GM19455 (cell line): Measurements from ENCODE around the gene DAP.
A peak's percentile ranks its signal among the peaks of the same experiment; 100 is the strongest.
"Not testable (repeated sequence)": the region's sequence is repeated elsewhere in the genome, so short reads cannot be mapped to it uniquely, and the experiment has no call there.

Experiments used
- ATAC-seq: cut with Tn5 transposase; IDR thresholded peaks from one replicate; pipeline ENCODE4 v1.9.1; 2021; ENCODE audit not compliant: unreplicated experiment

The DAP gene

DNA sequence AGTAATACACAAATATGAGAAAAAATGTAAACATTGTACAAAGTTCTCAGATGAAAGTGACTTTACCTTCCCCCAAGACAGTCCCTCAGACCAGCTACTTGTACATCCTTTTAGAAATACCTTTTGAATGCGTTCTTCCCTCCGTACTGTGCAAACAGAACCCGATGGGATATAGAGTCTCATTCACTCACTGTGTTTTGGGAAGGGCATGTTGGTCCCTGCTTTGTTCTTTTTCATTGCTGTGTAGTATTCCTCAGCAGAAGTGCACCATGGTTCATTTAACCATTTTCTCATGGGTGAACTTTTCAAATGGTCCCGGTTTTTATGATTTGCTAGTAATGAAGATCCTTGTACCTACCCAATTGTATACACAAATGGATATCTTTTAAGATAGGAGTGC, 102.8 kb downstream of the DAP start:
- no peak for ATAC-seq

DNA sequence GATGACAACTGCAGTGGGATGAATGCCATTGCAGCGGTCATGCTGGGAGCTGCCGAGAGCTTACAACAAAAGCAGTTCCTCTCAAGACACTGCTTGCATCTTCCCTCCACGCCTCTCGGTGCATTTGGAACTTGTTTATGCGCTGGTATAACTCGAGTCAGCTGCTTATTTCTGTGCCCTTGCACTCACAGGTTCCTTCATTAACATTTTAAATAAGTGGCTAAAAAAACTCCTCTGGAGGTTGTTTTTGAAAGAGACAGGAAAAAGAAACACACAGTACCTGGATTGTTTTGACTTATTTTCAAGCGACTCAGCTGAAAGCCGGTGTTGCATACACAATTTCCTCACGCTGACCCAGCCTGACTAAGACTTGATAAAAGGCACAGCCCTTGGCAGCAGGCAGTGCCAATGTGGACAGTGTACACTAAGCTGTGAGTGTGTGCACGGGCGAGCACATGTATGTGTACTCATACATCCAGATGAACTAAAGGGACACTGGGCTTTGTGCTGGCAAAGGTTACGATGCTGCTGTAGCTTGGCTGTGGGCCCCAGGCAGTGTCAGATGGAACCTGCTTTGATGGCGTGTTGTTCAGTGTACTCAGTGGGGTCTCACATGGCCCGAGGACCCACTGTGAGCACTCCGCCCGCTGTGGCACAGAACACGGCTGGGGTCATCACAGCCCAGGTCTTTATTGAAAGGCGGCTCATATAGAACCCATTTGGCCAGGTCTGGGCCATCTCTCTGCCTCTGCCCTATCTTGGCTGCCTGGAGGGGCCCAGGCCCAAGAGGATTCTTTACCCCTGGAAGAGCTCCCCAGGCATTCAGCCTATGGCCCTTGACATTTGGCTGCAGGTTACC, 104.8 kb downstream of the DAP start:
- no peak for ATAC-seq

DNA sequence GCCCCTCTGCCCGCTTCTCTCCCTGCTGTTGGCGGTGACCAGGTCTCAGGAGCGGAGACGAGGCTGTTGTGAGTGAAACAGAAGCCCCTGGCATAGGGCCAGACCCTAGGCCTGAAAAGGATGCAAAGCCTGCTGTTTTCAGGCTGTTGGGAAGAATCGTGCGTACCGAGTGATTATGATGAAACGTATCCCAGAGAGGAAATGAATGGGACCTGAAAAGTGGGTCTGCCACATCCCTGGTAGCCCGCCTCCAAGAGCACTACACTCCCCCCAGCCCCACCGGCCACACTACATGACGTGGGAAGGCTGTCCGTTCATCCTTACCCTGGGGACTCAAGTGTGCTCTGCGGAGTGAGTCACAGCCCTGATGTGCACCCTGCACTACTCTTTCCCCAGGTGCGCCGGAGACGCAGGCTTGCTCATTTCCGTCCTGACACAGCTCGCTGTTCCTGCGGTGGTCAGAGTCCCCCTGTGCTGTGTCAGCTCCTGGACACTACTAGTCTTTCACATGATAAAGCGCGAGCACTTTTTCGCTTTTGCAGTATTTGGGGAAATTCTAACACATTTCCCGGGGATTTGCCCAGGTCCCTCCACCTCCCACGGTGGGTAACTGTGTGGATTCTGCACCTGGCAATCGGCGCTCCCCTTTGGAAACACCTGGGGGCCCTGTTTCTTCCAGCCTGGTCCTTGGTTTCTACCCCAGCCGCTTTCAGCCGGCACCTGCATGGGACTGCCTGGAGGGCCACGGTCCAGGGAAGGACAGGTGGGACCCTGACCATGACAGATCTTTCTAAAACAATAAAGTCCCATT, 105.7 kb downstream of the DAP start:
- ATAC-seq, result peak; percentile 72

DNA sequence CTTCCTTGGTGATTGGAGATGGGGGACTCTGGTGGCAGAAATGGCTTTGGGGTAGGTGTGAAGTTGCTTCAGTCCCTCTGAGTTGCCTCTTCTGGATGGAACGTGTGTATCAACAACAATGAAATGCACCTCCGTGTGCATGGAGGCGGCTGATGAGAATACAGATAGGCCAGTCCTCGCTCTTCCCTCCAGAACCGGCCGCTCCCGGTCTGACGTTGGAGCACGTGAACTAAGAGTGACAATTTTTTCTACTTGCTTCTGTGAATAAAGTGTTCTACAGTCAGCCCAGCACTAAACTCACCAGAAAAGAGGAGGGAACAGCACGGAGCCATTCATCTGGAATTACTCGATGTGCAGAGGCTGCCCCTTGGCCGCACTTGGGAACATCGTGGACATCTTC, 106.5 kb downstream of the DAP start:
- ATAC-seq, result no peak

DNA sequence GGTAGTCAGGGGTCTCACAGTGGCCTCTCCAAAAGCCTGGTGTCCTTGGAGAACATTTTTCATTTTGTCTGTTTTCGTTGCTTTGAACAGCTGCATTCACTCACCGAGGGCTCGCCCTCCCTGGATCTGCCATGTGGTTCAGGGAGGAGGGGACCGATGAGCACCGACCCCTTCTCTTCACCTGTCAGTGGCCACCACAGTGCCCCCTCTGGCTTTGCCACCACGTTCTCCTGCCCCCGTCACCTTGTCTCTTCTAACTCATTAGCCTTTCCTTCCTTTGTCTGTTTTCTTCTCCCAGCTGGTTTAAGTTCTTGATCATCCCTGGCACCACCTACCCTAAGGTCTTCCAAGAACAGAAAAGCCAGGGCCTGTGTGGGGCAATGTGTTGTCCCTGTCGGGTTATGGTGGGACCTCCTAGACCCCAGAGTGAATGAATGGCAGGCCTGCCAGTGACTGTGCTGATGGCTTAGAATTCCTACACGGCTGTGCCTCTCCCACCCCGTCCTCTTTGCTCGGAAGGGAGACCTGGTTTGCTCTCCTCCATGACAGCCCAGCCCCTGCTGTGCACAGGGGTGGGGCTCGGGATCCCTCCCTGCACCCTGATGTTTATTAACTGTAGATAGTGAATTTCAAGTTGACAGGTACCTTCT, 107.2 kb downstream of the DAP start:
- ATAC-seq, result no peak

DNA sequence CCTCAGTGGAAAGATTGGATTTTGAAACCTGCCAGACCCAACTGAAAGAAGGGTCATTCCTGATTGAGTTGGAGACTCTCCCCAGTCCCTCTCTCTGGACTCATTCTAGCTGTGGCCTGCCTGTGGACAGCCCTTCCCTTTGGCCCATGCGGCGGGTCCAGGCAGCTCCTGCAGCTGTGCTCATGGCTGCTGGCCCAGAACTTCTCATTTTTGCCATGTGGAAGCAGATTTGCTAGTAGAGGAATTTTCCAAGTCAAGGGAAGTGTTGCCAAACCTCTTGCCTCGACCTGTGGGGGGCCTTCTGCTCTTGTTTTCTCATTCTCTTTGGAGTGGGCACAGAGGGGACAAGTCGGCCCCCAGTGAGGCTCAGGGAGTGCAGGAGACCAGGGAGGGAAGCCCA, 108.0 kb downstream of the DAP start:
- no peak for ATAC-seq

DNA sequence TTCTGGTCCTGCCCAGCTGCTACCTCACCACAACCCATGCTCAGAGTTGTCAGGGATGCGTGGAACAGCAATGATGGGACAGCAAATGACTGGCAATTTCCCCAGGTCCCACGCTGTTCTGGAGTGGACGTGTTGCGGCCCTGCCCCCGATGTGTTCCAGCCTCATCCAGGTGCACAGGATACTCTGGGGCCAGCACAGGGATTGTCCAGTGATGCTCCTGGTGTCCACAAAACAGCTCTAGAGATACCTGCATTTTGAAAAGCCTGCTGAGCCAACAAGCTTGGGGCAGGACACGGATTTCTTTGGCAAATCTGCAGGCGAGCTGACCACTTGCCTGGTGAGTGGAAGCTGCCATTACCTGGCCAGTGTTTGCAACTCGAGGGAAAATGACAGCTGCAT, 108.4 kb downstream of the DAP start:
- ATAC-seq, result no peak

DNA sequence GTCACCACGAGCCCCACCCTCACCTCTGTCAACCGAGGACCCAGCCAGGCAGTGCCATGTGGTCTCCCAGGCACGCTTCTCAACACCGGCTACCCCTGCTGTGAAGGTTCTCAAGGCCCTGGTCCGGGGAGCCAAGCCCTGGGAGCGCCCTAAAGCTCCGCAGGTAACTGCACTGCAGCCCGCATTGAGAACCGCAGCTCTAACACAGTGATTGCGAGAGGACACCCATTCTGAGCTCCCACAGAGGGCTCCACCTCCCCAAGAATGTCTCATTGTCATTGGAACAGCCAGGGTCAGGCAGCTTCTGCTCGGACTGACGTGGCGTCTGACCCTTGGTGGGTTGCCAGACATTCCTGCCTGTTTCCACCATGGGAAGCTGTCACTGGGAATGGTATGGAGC, 108.9 kb downstream of the DAP start:
- ATAC-seq, result no peak

DNA sequence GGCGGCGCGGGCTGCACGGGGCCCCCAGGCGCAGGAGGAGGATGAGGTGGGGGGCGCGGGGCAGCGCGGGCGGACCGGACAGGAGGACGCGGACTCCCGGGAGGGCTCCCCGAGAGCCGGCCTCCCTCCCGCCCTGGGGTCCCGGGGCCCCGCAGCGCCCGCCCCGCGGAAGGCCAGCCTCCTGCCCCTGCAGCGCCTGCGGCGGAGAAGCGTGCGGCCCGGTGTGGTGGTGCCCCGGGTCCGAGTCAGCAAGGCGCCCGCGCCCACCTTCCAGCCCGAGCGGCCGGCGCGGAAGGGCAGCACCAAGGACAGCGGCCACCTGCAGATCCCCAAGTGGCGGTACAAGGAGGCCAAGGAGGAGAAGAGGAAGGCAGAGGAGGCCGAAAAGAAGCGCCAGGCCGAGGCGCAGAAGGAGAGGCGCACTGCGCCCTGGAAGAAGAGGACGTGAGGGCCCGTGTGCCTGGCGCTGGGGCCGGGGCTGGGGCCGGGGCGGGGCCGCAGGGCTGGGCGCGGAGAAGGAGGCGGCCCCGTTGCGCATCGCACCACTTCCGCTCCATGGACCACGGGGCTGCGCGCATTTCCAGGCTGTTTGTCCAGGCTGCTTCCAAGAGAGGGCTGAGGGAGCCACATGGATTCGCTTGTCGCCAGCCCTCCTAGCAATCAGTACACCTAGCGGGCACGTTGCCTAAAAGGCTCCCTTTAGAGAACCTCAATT, 111.2 kb downstream of the DAP start:
- no peak for ATAC-seq

DNA sequence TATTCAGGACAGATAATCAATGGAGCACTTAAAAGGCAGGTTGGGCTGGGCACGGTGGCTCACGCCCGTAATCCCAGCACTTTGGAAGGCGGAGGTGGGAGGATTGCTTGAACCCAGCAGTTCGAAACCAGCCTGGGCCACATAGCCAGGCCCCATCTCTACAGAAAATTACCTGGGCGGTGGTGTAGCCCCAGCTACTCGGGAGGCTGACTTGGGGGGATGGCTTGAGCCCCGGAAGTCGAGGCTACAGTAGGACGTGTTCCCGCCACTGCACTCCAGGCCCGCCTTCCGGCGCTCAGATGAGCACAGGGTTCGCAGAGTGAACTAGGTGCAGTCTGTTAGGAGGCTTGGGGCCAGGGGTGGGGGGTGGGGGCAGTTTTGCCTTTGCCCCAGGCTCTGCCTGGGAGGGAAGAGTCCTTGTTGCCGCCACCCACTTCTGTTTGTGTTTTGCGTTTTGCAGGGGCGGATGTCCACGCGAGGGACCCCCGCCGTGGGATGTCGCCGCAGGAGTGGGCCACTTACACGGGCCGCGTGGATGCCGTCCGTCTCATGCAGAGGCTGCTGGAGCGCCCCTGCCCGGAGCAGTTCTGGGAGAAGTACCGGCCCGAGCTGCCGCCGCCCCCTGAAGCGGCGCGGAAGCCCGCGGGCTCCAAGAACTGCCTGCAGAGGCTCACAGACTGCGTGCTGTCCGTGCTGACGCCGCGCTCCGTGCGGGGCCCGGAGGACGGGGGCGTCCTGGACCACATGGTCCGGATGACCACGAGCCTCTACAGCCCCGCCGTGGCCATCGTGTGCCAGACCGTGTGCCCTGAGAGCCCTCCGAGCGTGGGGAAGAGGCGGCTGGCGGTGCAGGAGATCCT, 112.0 kb downstream of the DAP start:
- ATAC-seq, result no peak

DNA sequence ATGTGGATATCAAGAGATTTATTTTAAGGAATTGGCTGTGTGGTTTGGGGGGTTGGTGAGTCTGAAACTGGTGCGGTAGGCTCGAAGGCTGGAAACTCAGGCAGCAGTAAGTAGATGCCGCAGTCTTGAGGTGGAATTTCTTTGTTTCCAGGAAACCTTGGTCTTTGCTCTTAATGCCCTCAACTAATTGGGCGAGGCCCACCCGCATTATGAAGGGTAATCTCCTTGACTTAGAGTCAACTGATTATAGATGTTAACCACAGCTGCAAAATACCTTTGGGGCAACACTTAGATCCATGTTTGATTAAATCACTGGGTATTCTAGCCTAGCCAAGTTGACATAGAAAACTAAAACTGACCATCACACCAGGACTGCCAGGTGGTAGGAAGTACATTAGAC, 113.4 kb downstream of the DAP start:
- no peak for ATAC-seq

DNA sequence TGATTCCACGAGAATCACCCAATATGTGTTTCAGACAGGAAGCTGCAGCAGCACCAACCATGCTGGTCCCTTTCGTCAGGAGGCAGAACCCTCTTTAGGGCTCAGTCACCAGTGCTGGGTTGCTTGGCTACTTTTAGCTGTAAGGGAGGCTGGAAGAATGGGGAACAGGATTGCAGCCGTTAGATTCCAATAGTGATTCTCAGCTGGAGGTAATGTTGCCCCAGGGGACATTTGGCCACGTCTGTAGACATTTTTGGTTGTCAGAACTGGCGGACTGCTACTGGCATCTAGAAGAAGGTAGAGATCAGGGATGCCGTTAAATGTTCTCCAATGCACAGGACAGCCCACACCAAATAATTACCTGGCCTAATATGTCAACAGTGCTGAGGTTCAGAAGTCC, 115.4 kb downstream of the DAP start:
- ATAC-seq, result no peak

DNA sequence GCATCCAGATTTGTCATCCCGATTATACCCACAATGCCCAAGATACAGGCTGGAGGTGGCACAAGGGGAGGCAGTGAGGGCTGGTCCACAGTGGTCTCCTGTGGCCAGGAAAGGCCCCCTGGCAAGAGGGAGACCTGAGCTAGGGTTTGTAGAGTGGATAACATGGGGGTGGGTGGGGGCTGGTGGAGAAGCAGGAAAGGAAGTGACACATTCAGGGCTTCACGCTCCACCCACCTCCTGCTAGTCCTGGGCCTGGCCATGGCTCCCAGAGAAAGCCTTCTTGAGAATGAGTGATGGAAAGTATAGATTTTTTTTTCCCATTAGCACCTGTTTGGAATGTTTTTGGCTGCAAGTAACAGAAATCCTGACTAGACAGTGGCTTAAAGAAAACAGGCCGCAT, 115.9 kb downstream of the DAP start:
- ATAC-seq, result no peak

DNA sequence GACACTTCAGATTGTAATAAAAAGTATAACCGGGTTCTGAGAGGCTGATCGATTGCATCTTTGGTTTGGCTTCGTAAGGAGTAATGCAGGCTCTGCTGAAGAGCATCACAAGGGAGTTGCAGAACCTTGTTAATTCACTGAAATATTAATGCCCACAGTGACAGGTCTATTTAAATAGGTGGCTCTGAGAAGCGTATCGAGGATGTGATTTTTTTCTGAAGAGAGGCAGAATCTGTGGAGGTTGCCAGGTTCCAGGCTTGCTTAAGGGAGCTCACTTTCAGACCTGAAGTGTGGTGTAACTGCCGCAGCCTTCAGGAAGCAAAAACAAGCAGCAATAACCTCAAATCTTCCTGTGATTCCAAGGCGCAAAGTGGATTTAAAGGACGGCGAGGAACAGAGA, 116.8 kb downstream of the DAP start:
- ATAC-seq, result no peak

DNA sequence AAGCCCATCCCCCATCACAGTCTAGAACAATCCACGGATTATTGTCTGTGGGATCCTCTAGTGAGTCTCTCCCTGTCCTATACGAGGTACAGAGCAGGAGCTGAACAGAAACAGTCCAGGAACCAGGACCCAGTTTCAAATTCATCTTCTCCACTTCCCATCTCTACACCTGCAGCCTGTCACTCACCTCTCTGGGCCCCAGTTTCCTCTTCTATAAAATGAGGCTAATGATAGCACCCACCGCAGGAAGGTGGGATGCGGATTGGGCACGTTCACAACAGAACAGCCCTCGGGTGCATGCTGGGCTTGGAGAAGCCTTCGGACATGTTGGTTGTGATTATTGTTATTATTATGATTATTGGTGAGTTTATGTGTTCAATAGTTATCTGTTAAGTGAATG, 118.7 kb downstream of the DAP start:
- ATAC-seq, result no peak

DNA sequence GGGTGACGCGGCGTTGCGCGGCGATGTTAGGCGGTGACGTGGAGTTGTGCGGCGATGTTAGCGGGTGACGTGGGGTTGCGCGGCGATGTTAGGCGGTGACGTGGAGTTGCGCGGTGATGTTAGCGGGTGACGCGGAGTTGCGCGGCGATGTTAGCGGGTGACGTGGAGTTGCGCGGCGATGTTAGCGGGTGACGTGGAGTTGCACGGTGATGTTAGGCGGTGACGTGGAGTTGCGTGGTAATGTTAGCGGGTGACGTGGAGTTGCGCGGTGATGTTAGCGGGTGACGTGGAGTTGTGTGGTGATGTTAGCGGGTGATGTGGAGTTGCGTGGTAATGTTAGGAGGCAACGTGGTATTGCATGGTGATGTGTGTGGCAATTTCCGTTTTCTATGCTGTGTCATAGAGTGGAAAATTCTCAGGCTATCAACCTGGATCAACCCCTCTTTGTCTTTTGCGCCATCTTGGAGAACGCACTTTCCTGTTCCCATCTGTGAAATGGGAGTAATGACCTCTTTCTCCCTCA, 121.1 kb downstream of the DAP start:
- ATAC-seq, result no peak

DNA sequence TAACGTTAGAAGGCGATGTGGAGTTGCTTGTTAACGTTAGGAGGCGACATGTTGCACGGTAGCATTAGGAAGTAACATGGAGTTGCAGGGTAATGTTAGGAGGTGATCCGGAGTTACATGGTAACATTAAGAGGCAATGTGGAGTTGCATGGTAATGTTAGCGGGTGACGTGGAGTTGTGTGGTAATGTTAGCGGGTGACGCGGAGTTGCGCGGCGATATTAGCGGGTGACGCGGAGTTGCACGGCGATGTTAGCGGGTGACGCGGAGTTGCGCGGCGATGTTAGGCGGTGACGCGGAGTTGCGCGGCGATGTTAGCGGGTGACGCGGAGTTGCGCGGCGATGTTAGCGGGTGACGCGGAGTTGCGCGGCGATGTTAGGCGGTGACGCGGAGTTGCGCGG, 122.3 kb downstream of the DAP start:
- not testable (repeated sequence) for ATAC-seq

DNA sequence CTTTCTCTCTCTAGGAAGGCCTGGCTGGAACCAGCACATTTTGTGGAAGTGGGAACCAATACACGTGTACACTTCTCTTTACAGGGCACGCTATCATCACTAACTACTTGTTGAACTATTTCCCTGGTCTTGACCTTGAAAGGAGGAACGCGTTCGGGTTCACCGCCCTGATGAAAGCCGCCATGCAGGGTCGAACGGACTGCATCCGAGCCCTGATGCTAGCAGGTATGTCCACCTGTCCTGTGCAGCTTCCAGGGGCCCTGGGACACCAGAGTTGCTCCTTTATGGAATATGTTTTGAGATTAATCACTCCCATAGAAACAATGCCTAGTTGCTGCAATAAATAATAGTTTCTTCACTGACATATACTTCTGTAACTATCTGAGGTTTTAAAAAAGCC, 123.1 kb downstream of the DAP start:
- ATAC-seq, result no peak

DNA sequence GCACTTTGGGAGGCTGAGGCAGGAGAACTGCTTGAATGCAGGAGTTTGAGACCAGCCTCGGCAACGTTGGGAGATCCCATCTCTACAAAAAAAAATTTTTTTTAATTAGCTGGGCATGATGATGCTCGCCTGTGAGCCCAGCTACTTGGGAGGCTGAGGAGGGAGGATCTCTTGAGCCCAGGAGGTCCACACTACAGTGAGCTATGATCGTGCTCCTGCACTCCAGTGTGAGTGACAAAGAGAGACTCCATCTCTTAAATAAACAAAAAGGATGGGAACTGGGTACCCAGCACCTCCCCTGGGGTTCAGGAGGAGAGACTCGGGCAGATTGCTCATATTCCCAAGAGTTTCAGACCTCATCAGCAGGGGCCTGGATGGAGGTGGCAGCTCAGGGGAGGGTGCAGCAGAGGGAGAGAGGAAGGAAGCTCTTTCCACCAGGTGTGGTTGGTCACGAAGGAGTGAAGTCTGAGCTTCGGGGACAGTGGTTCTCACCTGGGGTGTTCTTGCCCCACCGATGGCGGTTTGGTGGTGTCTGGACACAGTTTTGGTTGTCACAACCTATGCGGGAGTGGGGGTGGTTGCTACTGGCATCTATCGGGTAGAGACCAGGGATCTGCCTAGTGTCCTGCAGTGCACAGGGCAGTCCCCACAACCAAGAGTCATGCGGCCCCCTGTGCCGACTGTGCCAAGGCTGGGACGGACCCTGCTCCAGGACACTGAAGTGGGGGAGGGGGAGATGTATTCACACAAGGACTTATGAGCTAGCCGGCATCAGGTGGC, 124.5 kb downstream of the DAP start:
- ATAC-seq, result no peak
